ENCODE measurements around the gene CEP120.

The CEP120 gene

GRCh38 chr5:123391009-123391408, 32.2 kb downstream of the CEP120 start:
- Histone ChIP-seq H2AFZ (ENCODE audit: low read length) (no peak overlapping the region), H3K79me2 (ENCODE audit: insufficient read depth, low read length) (no peaks in the 10 kb centered on the region), H3K9me2 (replicated peaks; ENCODE audit: low read depth, low read length) (no peaks in the 10 kb centered on the region), H4K20me1 (ENCODE audit: insufficient read depth, low read length, poor library complexity, severe bottlenecking) (no peaks in the 10 kb centered on the region), H3K9me3 (ENCODE audit: insufficient read depth, low read depth, low read length) (no peaks in the 10 kb centered on the region), H3K27me3 (ENCODE audit: insufficient read depth, low read length, poor library complexity, severe bottlenecking) (no peaks in the 10 kb centered on the region), H3K36me3 (ENCODE audit: insufficient read depth, low read length) (peaks cover 5% of the 10 kb centered on the region; the same call in 1 of the 2 replicates), H3K9ac (ENCODE audit: low read depth, low read length, poor library complexity, severe bottlenecking) (no peak overlapping the region), H3F3A (ENCODE audit: low read depth) (no peaks in the 10 kb centered on the region), H3K4me3 (ENCODE audit: low read length, poor library complexity, severe bottlenecking) (no peak overlapping the region), H3K4me2 (ENCODE audit: low read depth, low read length, poor library complexity, severe bottlenecking) (no peak overlapping the region), H3K4me1 (ENCODE audit: insufficient read depth, low read length, poor library complexity, severe bottlenecking) (no peaks in the 10 kb centered on the region)
- TF ChIP-seq EZH2phosphoT487 (IDR thresholded peaks at IDR 0.05; ENCODE audit: borderline replicate concordance) (no peak), CTCF (conservative IDR thresholded peaks at IDR 0.05; ENCODE audit: low read length) (no peak)

- no peak overlapping the region for H2AFZ ChIP-seq (ENCODE audit: low read length)
- no peak overlapping the region for H3K9ac ChIP-seq (ENCODE audit: low read depth, low read length, poor library complexity, severe bottlenecking)
- H3K27me3 ChIP-seq (ENCODE audit: insufficient read depth, low read length, poor library complexity, severe bottlenecking), result no peaks in the 10 kb centered on the region
- H3K36me3 ChIP-seq (ENCODE audit: insufficient read depth, low read length), result peaks cover 5% of the 10 kb centered on the region; the same call in 1 of the 2 replicates
- H3K79me2 ChIP-seq (ENCODE audit: insufficient read depth, low read length), result no peaks in the 10 kb centered on the region
- H3K4me3 ChIP-seq (ENCODE audit: low read length, poor library complexity, severe bottlenecking), result no peak overlapping the region
- no peaks in the 10 kb centered on the region for H3F3A ChIP-seq (ENCODE audit: low read depth)
- no peaks in the 10 kb centered on the region for H3K9me2 ChIP-seq (replicated peaks; ENCODE audit: low read depth, low read length)
- no peaks in the 10 kb centered on the region for H4K20me1 ChIP-seq (ENCODE audit: insufficient read depth, low read length, poor library complexity, severe bottlenecking)
- no peaks in the 10 kb centered on the region for H3K4me1 ChIP-seq (ENCODE audit: insufficient read depth, low read length, poor library complexity, severe bottlenecking)
- TF ChIP-seq EZH2phosphoT487 (IDR thresholded peaks at IDR 0.05; ENCODE audit: borderline replicate concordance) (no peak), CTCF (conservative IDR thresholded peaks at IDR 0.05; ENCODE audit: low read length) (no peak)
- H3K9me3 ChIP-seq (ENCODE audit: insufficient read depth, low read depth, low read length), result no peaks in the 10 kb centered on the region
- no peak overlapping the region for H3K4me2 ChIP-seq (ENCODE audit: low read depth, low read length, poor library complexity, severe bottlenecking)
Observed at GRCh38 chr5:123389794-123390193, 33.4 kb downstream of the CEP120 start.

DNA sequence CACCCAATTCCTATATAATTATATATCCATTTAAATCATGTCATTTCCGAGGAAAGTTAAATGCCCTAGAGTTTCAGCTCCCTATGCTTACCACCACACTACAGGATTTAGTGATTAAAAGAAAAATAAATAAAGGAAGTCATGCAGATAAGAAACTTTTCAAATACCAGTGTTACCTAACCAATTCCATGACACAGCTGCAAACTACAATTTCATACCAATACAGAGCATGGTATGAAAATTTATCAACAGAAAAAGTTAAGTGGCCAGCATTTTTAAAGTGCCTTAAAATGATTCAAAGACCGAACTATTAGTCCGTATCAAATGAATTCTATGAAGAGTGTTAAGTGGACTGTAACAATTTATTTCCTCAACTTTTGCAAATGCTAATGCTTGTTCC, 35.9 kb downstream of the CEP120 start:
- no peak overlapping the region for H3K4me3 ChIP-seq (ENCODE audit: low read length, poor library complexity, severe bottlenecking)
- no peaks in the 10 kb centered on the region for H3K9me3 ChIP-seq (ENCODE audit: insufficient read depth, low read depth, low read length)
- no peaks in the 10 kb centered on the region for H4K20me1 ChIP-seq (ENCODE audit: insufficient read depth, low read length, poor library complexity, severe bottlenecking)
- no peak overlapping the region for H3K4me2 ChIP-seq (ENCODE audit: low read depth, low read length, poor library complexity, severe bottlenecking)
- no peaks in the 10 kb centered on the region for H3K9me2 ChIP-seq (replicated peaks; ENCODE audit: low read depth, low read length)
- no peaks in the 10 kb centered on the region for H3K27me3 ChIP-seq (ENCODE audit: insufficient read depth, low read length, poor library complexity, severe bottlenecking)
- H2AFZ ChIP-seq (ENCODE audit: low read length), result no peak overlapping the region
- no peak overlapping the region for H3K9ac ChIP-seq (ENCODE audit: low read depth, low read length, poor library complexity, severe bottlenecking)
- H3K79me2 ChIP-seq (ENCODE audit: insufficient read depth, low read length), result no peaks in the 10 kb centered on the region
- TF ChIP-seq EZH2phosphoT487 (IDR thresholded peaks at IDR 0.05; ENCODE audit: borderline replicate concordance) (no peak), CTCF (conservative IDR thresholded peaks at IDR 0.05; ENCODE audit: low read length) (no peak)
- H3F3A ChIP-seq (ENCODE audit: low read depth), result no peaks in the 10 kb centered on the region
- no peaks in the 10 kb centered on the region; the same call in 1 of the 2 replicates for H3K36me3 ChIP-seq (ENCODE audit: insufficient read depth, low read length)
- no peaks in the 10 kb centered on the region for H3K4me1 ChIP-seq (ENCODE audit: insufficient read depth, low read length, poor library complexity, severe bottlenecking)
